RWPE1 (cell line): Measurements from ENCODE around the gene LCE1F.
A peak's percentile ranks its signal among the peaks of the same experiment; 100 is the strongest.

Experiments
- CTCF ChIA-PET: fragments of 350-600 bp; sonication (Branson Sonifier 250); formaldehyde crosslinking; extraction: SDS; loops from one replicate; lab custom pipeline; 2021; lab: Yijun Ruan, JAX
- POLR2A ChIA-PET: fragments of 400-600 bp; formaldehyde crosslinking; extraction: SDS; loops from one replicate; lab custom pipeline; 2020; ENCODE audit warnings: antibody characterized with exemption; ENCODE audit not compliant: low non-redundant PET; lab: Yijun Ruan, JAX
- DNase-seq: peaks from one replicate; pipeline ENCODE4 v3.0.0; 2012; ENCODE audit warnings: low spot score
- H3K27ac ChIP-seq: fragments of 450-650 bp; 2 replicates; pipeline ENCODE4 v1.5.1; 2017
- TF ChIP-seq, protein P1 (sequence below): fragments of 450-650 bp; conservative IDR thresholded peaks from 2 replicates; pipeline ENCODE4 v1.5.1; 2017; ENCODE audit warnings: low read depth, mild to moderate bottlenecking

LCE1F gene, protein sequence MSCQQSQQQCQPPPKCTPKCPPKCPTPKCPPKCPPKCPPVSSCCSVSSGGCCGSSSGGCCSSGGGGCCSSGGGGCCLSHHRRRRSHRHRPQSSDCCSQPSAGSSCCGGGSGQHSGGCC

GRCh38 chr1:152774875-152775274, at the start of gene LCE1F:
Gene LCE1F, plus strand, starts transcription at chr1:152775140. Its CDS starts 1,232 bp downstream, at chr1:152776372.
- DNase-seq = no peak
- ChIA-PET CTCF (interaction anchor here (0.6 kb wide), 1 partner anchor 126 kb away, joined by 4 read pairs; no protein-coding TSS in a partner anchor), POLR2A (no interaction called here)
- no peak within 1 kb of the TSS for H3K27ac ChIP-seq
- TF ChIP-seq, protein P1, sequence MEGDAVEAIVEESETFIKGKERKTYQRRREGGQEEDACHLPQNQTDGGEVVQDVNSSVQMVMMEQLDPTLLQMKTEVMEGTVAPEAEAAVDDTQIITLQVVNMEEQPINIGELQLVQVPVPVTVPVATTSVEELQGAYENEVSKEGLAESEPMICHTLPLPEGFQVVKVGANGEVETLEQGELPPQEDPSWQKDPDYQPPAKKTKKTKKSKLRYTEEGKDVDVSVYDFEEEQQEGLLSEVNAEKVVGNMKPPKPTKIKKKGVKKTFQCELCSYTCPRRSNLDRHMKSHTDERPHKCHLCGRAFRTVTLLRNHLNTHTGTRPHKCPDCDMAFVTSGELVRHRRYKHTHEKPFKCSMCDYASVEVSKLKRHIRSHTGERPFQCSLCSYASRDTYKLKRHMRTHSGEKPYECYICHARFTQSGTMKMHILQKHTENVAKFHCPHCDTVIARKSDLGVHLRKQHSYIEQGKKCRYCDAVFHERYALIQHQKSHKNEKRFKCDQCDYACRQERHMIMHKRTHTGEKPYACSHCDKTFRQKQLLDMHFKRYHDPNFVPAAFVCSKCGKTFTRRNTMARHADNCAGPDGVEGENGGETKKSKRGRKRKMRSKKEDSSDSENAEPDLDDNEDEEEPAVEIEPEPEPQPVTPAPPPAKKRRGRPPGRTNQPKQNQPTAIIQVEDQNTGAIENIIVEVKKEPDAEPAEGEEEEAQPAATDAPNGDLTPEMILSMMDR = no peak

- POLR2A ChIA-PET = no interaction called here
- CTCF ChIA-PET = interaction anchor here (0.6 to 0.7 kb wide), 2 partner anchors 71 to 75 kb away, joined by 3 read pairs; no protein-coding TSS in a partner anchor
- H3K27ac ChIP-seq = no peak overlapping the region
- no peak for DNase-seq
- TF ChIP-seq, protein P1 = no peak
These were observed 49.7 kb upstream of the LCE1F start for GRCh38 chr1:152725261-152725660.

GRCh38 chr1:152728986-152729385, 46.0 kb upstream of the LCE1F start:
- DNase-seq = no peak
- TF ChIP-seq, protein P1 = no peak
- no peak overlapping the region for H3K27ac ChIP-seq
- ChIA-PET CTCF (interaction anchor here (0.8 kb wide), 1 partner anchor 29 kb away, joined by 3 read pairs; no protein-coding TSS in a partner anchor), POLR2A (no interaction called here)

- H3K27ac ChIP-seq = no peak overlapping the region
- POLR2A ChIA-PET = no interaction called here
- CTCF ChIA-PET = interaction anchor here (1.4 kb wide), 1 partner anchor 83 kb away, joined by 6 read pairs; no protein-coding TSS in a partner anchor
- peak; percentile 38 for DNase-seq
- TF ChIP-seq, protein P1 = no peak; the same call in 1 of the 2 replicates
These were observed 39.3 kb upstream of the LCE1F start for GRCh38 chr1:152735648-152736047.

- TF ChIP-seq, protein P1 = no peak
- ChIA-PET CTCF (interaction anchor here (1.0 kb wide), 1 partner anchor 132 kb away, joined by 3 read pairs; no protein-coding TSS in a partner anchor), POLR2A (no interaction called here)
- DNase-seq = no peak
- H3K27ac ChIP-seq = no peak overlapping the region
These were observed 36.9 kb upstream of the LCE1F start for GRCh38 chr1:152737997-152738396.

- CTCF ChIA-PET = no interaction called here
- no peak overlapping the region for H3K27ac ChIP-seq
- POLR2A ChIA-PET = no interaction called here
- peak; percentile 68 for DNase-seq
- TF ChIP-seq, protein P1 = no peak
These were observed 35.1 kb upstream of the LCE1F start for GRCh38 chr1:152739841-152740240.
